HCT116 (cell line): ENCODE results near the gene MMEL1.
"Not testable (repeated sequence)": the region's sequence is repeated elsewhere in the genome, so short reads cannot be mapped to it uniquely, and the experiment has no call there.

ENCODE experiments used
- CEBPB ChIP-seq: IDR thresholded peaks from 2 replicates; pipeline ENCODE4 v1.6.1; 2012; ENCODE audit warnings: low read depth
- POLR2A ChIP-seq: IDR thresholded peaks from 2 replicates; pipeline ENCODE4 v1.7.0; 2011; ENCODE audit warnings: borderline replicate concordance; ENCODE audit not compliant: insufficient read depth, insufficient read length; ENCODE audit errors: extremely low read depth
- POLR2AphosphoS5 ChIP-seq: IDR thresholded peaks from 2 replicates; pipeline ENCODE4 v1.6.1; 2011; ENCODE audit warnings: mild to moderate bottlenecking, low read depth, low read length, moderate library complexity
- SIN3A ChIP-seq: IDR thresholded peaks from 2 replicates; pipeline ENCODE4 v1.6.1; 2012; ENCODE audit warnings: low read depth
- SRF ChIP-seq: IDR thresholded peaks from 2 replicates; pipeline ENCODE4 v1.6.1; 2012; ENCODE audit warnings: low read depth
- ZNF274 ChIP-seq: fragments of 200-500 bp; sonication (Bioruptor generic); IDR thresholded peaks from 2 replicates; pipeline ENCODE4 v1.6.1; 2014; ENCODE audit warnings: mild to moderate bottlenecking, low read depth, low read length, inconsistent platforms
- TF ChIP-seq, protein P1 (sequence below): IDR thresholded peaks from 2 replicates; pipeline ENCODE4 v1.6.1; 2012
- TF ChIP-seq, protein P2 (sequence below), 3 experiments: fragments of 200-600 bp in 1 of 3; sonication (generic) in 1 of 3; IDR thresholded peaks in 2 of 3; conservative IDR thresholded peaks in 1 of 3; 2 replicates each; pipeline ENCODE4 v1.5.1; 2012 to 2017; ENCODE audit warnings: low read depth in 2 of 3, low read length in 2 of 3, antibody characterized with exemption in 1 of 3, borderline replicate concordance in 1 of 3, control low read depth in 1 of 3, mild to moderate bottlenecking in 1 of 3, mixed read lengths in 1 of 3, mixed run types in 1 of 3, moderate library complexity in 1 of 3; ENCODE audit not compliant: insufficient read depth in 1 of 3
- TF ChIP-seq, protein P3 (sequence below): IDR thresholded peaks from 2 replicates; pipeline ENCODE4 v1.6.1; 2011; ENCODE audit warnings: mild to moderate bottlenecking, low read length, moderate library complexity; ENCODE audit not compliant: insufficient replicate concordance; ENCODE audit errors: extremely low read depth

DNA sequence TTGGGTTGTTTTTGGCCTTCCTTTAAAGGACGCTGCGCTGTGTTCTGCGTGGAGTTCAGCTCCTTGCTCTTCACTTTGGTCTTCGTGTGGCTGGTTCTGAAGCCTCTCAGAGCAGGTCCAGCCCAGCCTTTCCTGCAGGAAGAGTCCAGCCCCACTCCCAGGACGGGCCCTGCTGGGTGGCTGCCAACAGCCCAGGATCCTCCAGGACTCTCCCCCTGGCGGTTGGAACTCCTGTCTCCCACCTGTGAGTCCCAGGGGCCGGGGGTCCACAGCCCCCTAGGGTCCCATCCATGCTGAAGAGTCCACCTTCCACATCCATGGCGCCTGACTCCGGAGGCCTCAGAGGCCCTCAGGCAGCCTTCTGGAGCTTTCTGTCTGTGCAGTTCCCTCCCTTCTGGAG, 81.3 kb downstream of the MMEL1 start:
- not testable (repeated sequence) for TF ChIP-seq ZNF274, SIN3A, POLR2AphosphoS5, POLR2A, CEBPB, SRF
- TF ChIP-seq, protein P1, sequence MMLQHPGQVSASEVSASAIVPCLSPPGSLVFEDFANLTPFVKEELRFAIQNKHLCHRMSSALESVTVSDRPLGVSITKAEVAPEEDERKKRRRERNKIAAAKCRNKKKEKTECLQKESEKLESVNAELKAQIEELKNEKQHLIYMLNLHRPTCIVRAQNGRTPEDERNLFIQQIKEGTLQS, result not testable (repeated sequence)
- TF ChIP-seq, protein P2, sequence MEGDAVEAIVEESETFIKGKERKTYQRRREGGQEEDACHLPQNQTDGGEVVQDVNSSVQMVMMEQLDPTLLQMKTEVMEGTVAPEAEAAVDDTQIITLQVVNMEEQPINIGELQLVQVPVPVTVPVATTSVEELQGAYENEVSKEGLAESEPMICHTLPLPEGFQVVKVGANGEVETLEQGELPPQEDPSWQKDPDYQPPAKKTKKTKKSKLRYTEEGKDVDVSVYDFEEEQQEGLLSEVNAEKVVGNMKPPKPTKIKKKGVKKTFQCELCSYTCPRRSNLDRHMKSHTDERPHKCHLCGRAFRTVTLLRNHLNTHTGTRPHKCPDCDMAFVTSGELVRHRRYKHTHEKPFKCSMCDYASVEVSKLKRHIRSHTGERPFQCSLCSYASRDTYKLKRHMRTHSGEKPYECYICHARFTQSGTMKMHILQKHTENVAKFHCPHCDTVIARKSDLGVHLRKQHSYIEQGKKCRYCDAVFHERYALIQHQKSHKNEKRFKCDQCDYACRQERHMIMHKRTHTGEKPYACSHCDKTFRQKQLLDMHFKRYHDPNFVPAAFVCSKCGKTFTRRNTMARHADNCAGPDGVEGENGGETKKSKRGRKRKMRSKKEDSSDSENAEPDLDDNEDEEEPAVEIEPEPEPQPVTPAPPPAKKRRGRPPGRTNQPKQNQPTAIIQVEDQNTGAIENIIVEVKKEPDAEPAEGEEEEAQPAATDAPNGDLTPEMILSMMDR (IDR thresholded peaks at IDR 0.05 in 2 of 3, conservative IDR thresholded peaks at IDR 0.05 in 1 of 3; ENCODE audit: borderline replicate concordance in 1 of 3, insufficient read depth in 1 of 3, low read depth in 2 of 3, low read length in 2 of 3), result not testable (repeated sequence)
- TF ChIP-seq, protein P3, sequence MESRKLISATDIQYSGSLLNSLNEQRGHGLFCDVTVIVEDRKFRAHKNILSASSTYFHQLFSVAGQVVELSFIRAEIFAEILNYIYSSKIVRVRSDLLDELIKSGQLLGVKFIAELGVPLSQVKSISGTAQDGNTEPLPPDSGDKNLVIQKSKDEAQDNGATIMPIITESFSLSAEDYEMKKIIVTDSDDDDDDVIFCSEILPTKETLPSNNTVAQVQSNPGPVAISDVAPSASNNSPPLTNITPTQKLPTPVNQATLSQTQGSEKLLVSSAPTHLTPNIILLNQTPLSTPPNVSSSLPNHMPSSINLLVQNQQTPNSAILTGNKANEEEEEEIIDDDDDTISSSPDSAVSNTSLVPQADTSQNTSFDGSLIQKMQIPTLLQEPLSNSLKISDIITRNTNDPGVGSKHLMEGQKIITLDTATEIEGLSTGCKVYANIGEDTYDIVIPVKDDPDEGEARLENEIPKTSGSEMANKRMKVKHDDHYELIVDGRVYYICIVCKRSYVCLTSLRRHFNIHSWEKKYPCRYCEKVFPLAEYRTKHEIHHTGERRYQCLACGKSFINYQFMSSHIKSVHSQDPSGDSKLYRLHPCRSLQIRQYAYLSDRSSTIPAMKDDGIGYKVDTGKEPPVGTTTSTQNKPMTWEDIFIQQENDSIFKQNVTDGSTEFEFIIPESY, result not testable (repeated sequence)
